HTR-8/SVneo (cell line): ENCODE measurements around the gene SLC25A41.

Experiments used
- DNase-seq: peaks from one replicate; pipeline ENCODE4 v3.0.0; 2011; ENCODE audit warnings: low spot score, mixed read lengths; ENCODE audit not compliant: insufficient read length
- FAIRE-seq: peaks from 2 replicates; lab custom pipeline; 2011; peaks lifted over from hg19 to GRCh38; lab: Jason Lieb, UNC

The SLC25A41 gene

DNA sequence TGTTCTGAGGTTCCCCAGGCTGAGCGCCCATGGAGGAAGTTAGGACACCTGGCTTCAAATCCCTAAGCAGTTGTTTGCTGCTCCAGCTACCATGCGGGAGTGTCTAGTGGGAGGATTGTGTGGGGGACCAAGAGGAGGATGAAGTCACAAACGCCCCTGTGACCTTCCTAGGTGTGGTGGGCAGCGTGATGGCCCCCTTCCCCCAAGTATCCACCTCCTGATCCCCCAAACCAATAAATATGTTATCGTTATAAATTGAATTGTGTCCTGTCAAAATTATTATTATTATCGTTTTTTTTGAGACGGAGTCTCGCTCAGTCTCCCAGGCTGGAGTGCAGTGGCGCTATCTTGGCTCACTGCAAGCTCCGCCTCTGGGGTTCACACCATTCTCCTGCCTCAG is at the start of gene SLC25A41:
TSS of gene SLC25A41 (minus strand) at position 101 of the 400 bp plus-strand sequence. CDS start at position 31, 70 bp downstream.
- no peak for DNase-seq
- FAIRE-seq = no peak

DNA sequence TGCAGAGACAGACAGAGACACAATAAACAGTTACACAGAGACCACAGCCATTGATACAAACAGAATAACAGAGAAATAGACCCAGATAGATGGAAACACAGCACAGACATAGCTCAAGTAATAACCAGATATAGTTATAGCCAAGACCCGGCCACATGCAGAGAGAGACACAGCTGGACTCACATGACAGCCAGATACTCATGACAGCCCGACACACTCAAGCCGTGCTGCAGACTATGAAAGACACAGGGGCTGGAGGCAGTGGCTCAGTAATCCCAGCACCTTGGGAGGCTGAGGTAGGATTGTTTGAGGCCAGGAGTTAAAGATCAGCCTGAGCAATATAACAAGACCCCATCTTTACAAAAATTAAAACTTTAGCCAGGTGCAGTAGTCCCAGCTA is 49.7 kb upstream of the SLC25A41 start:
- no peak for FAIRE-seq
- DNase-seq = no peak

DNA sequence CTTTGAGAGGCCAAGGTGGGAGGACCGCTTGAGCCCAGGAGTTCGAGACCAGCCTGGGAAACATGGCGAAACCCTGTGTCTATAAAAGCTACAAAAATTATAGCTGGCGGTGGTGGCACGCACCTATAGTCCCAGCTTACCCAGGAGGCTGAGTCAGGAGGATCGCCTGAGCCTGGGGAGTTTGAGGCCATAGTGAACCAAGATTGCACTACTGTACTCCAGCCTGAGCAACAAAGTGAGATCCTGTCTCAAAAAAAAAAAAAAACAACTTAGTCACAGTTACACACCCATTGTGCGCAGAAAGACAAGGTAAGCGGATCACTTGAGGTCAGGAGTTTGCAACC is 48.8 kb upstream of the SLC25A41 start:
- no peak for FAIRE-seq
- no peak for DNase-seq

DNA sequence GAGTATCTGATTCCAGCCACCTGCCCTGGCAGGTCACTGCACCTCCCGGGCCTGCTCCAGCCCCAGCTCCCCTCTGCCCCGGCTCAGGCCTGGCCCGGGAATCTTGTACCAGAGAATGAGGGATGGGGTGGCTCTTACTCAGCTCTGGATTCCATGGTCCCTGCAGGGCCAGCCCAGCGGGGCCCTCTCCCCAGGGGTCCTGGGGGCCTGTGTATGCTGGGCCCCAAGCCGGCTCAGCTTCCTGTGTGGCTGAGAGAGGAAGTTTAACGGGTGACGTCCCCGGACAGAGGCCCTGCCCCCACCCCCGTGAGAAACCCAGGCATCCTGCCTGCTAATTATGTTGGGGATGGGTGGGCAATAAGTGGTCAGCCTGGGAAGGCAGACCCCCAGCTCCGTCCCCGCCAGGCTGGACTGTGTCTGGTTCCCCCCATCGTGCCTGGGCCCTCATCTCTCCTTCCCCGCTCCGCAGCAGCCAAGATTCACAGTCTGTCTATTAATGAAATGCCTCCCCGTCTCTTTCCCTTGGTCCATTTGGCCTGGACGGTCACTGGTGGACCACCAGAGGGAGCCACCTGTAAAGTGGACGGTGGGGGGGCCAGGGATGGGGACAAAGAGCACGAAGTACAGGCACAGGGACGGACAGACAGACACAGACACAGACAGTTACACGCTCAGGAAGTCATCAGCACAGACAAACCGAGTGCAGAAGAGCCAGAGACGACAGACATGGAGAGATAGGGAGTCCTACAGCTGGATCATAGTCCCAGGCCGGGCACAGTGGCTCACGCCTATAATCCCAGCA is 48.2 kb upstream of the SLC25A41 start, which contains the start of gene DENND1C:
TSS of gene DENND1C (minus strand) at position 247 of the 802 bp plus-strand sequence. CDS start at position 155, 92 bp downstream.
- DNase-seq (no peak), FAIRE-seq (peak; percentile 49)

DNA sequence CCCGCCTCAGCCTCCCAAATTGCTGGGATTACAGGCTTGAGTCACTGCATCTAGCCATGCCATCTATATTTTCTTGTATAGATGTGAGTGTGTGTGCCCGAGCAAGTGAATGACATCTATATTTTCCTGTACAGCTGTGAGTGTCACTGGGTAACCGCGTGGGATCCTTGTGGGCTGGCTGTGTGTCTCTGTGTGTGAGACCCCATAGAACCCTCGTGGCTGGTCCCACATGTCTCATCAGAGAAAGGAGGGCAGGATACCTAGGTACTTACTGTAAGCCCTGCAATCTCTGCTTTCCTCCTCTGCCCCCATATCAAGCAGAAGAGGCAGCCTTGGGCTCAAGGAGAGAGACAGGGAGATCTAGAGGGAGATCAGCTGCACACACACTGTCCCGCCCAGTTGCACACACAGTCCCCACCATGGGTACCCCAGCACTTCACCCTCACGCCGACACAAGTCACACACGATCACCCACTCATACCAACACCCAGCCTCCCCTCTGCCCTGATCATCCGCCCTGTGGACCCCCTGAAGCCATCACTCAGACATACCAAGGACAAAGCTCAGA is 47.4 kb upstream of the SLC25A41 start:
- DNase-seq (no peak), FAIRE-seq (peak; percentile 69)

DNA sequence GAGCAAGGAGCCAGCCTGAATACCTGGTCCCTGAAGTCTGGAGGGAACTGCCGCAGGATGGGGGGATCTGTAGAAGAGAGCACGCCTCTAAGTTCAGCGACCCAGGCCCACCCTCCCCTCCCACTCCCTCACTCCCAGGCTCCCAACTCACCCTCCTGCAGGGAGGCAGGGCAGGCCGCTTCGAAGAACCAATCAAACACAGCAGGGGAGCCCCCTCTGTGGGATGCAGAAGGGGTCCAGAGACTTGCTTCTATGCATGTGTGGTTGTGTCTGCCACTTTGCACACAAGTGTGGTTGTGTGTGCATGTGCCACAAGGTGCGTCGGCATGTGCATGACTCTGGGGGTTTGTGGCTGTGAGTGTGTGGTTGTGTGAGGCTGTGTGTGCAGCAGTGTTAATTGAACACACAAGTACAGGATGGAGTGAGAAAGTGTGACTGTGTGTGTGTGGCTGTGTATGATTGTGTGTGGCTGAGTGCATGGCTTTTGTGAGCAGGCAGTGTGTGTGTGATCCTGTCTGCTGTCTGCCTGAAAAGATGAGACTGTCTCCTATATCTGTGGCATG is 46.4 kb upstream of the SLC25A41 start:
- FAIRE-seq (peak; percentile 82), DNase-seq (no peak)

DNA sequence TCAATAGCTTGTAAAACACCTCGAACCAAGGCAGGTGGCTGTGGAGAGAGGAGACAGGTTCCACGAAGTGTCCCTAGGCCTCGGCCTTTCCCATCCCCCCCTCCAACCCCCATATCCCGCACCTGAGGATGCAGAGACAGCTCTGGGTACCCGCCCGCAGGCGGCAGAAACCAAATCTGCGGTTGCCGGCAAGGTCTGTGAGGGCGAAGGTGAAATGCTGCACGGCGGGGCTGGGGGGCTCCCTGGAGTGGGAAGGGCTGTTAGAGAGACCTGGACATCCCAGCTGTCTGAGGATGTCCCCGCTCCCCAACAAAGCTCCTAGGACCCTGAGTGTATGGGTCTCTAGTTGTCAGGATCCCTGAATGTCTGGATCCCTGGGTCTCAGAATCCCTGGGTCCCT is 45.3 kb upstream of the SLC25A41 start:
- DNase-seq (no peak), FAIRE-seq (no peak)

DNA sequence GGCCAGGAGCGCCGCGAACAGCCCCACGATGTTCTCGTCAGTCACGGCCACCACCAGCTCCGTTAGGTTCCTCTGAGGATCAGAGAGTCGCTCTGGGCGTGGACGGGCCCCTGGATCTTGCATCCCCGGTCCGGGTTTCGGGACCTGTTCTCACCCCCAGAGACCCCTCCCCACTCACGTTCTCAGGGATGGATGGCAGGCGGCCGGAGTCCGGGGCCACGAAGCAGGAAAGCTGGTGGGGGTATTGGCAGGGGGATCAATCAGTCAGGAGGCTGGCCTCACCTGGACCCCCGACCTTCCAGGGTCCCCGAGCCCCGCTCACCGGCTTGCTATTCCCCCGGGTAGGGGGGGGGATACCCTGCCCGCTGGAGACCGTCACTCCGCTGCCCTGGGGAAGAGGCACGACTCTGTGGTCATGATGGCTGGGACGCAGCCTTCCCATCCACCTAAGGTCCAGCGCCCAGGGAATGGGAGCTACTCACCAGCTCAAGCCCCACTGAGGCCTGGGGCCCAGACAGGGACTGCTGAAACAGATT is 43.4 kb upstream of the SLC25A41 start:
- FAIRE-seq (no peak), DNase-seq (no peak)

DNA sequence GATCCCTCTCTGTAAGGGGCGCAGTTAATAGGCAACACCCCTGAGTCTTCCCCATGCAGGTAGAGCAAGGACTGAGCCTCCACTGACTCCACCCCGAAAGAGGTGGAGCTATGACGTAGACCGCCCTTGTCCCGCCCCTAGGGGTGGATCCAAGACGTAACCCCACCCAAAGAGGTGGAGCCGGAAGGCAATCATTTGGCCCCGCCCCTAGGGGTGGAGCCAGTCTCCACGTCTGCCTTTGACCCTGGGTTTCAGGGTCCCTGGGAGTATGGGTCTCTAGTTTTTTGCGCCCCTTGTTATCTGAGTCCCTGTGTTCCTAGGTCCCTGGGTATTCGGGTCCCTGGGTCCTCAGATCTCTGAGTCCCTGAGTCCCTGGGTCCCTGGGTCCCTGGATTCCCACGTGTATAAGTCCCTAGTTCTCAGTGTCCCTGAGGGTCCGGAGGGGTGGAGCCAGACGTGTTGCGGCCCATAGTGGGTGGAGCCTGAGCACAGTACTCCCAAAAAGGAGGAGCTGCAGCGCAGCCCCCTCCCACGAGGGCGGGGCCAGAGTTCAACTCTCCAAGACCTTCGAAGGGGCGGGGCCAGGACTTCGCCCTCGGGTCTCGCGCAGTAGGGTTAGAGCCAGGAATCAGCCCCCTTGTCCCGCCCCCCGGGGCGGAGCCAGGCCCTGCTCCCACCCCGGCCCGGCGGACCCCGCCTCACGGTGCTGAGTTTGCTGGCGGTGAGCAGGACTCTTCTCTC is 42.8 kb upstream of the SLC25A41 start:
- DNase-seq = no peak
- no peak for FAIRE-seq

DNA sequence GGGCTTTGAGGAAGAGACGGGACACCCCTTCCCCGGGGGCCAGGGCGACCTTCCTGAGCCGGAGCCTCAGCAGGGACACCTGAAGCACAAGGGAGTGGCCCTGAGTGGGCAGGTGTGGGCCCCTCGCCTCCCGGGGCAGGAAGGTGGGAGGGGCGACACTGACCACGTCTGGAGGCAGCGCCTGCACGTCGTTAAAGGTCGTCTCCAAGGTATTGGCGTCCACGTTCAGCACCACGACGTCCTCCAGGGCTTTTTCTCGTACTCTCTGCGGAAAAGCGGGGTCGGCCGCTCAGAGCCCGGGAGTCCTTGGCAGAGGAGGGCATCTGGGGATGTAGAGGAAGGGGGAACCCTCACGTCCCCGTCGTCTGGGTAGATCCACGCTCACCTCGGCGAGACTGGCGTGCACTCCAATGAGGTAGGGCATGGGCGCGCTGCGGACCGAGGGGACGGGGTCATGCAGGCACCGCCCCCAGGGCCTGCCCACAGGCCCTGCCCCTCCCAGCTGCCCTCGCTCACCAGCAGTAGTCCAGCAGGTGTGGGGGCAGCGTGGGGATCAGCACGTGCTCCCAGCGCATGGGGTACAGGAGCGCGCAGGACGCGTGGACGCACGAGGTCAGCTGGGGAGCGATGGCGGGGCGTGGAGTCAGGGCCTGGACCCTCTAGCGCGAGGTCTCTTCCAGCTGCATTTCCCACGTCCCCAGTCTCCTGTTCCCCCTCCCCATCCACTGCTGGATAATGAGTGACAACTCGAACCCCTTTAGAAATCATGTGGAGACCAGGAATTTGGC is 42.0 kb upstream of the SLC25A41 start:
- DNase-seq (no peak), FAIRE-seq (no peak)

DNA sequence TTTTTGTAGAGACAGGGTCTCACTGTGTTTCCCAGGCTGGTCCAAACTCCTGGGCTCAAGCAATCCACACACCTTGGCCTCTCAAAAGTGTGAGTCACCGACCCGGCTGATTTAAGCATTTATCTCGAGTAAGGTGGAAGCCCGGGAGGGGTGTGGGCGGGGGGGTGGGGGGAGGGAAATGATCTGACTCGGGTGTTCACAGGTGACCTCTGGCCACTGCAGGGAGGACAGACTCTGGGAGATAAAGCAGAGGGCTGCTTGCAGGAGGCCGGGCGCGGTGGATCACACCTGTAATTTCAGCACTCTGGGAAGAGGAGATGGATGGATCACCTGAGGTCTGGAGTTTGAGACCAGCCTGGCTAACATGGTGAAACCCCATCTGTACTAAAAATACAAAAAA is 40.1 kb upstream of the SLC25A41 start:
- no peak for FAIRE-seq
- no peak for DNase-seq

DNA sequence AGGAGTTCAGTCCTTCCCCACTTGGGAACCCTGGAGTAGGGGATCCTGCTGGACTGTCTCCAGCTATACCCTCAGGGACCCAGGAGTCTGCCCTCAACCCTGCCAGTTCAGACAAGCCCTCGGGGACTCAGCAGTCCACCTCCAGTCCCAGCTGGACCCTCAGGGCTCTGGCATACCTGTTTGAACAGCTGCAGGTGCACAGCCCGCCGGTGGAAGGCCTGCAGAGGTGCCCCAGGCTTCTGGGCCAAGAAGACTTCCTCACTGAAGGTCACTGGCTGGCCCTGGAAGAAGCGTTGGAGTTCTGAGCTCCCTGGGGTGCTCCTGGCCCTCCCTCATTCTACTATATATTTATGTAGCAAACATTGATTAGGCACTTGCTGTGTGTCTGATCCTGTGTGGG is 39.1 kb upstream of the SLC25A41 start:
- DNase-seq (no peak), FAIRE-seq (no peak)

DNA sequence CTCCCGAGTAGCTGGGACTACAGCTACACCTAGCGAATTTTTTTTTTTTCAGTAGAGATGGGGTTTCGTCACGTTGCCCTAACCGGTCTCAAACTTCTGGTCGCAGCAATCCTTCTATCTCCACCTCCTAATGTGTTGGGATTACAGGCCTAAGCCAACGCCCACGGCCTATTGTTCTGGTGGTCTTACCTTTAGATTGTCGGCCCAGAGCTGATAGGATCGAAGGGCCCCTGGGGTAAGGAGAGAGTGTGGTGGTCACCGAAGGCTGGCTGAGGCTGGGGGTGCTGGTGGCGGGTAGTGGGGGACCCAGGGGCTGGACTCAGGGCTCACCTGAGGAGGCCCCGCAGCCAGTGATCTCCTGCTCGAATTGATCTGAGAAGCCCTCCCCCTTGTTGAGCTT is 37.5 kb upstream of the SLC25A41 start:
- DNase-seq (no peak), FAIRE-seq (no peak)

DNA sequence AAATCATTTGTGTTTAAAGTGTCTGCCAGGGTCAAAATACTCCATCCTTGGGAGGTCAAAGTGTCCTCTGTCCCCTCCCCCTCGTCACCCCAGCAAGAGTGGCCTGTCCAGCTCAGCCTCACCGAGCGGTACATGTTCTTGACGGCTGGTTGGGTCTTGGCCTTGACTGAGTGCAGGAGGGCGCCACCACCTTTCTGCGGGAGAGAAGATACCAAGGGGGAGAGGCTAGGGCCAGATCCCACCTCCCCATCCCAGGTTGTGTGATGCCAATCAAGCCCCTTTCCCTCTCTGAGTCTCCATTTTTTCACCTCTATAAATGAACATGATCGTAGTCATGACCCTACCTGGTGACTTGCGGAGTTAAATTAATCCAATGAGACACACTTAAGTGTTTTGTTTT is 36.6 kb upstream of the SLC25A41 start:
- no peak for FAIRE-seq

DNA sequence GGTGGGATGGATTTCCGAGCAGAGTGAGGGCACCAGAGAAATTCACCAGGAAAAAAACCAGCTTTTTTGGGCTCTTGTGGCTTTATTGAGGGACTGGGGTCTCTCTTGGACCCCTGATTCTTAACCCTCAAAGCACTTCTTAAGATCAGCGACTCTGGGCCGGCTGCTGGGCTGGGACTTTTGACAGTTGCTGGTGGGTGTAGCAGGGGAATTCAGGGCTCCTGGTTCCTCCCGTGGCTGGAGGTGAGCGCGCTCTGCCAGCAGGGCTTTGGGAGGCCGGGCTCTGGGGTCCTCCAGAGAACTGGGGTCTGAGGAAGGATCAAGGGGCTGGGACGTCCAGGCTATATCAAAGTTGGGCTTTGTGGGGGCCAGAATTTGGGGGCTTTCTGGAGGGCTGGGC is 33.8 kb upstream of the SLC25A41 start:
- no peak for DNase-seq
- no peak for FAIRE-seq

More for the DNA sequence above, 36.6 kb upstream of the SLC25A41 start:
- DNase-seq = no peak

DNA sequence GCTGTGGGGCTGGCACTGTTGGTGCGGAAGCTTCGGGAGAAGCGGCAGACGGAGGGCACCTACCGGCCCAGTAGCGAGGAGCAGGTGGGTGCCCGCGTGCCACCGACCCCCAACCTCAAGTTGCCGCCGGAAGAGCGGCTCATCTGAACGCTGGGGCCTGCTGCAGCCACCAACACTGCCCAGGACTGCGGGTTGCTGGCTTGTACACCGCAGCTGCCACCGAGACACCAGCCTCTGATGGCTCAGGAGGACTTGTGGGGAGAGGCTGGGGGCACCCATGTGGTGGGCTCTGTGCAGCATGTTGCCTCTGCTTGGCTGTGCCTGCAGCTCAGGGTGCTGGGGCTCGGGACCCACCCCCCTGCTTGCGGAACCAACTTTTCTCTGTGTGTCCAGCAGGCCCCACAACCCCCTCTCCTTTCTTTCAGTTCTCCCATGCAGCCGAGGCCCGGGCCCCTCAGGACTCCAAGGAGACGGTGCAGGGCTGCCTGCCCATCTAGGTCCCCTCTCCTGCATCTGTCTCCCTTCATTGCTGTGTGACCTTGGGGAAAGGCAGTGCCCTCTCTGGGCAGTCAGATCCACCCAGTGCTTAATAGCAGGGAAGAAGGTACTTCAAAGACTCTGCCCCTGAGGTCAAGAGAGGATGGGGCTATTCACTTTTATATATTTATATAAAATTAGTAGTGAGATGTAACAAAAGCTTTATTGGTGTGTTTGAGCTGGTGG is 33.1 kb upstream of the SLC25A41 start:
- DNase-seq (no peak), FAIRE-seq (no peak)

DNA sequence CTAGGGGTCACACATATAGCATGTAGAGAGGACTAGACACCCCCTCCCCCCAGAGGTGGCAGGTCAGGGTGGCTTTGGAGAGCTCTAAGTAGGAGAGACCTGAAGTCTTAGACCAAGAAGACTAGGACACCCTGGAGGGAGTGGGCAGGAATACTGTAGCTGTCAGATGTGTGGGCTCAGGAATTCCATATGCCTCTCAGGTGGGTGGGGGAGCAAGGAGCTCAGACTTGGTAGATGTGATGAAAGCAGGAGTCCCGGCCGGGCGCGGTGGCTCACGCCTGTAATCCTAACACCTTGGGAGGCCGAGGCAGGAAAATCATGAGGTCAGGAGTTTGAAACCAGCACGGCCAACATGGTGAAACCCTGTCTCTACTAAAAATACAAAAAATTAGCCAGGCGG is 32.1 kb upstream of the SLC25A41 start:
- no peak for FAIRE-seq
- DNase-seq = no peak

DNA sequence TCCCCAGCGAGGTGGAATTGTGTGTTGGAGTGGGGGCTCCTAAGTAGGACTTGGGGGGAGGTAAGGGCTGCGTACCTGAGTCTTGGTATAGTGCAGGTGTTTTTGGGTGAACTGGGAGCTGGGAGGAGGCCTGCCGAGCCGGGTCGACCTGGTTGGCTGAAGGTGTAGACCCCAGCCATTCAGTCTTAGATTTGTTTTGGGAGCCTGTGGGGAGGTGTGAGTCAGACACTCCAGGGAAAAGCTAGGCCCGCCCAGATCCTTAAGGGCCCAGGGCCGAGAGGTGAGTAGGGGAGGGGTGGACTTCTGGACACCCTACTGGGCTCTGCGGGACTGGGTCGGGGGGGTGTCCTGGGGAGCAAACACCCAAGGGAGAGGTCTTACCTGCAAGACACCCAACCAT is 31.4 kb upstream of the SLC25A41 start:
- FAIRE-seq = no peak

More for the DNA sequence above, 31.4 kb upstream of the SLC25A41 start:
- DNase-seq = no peak
